SH-SY5Y (cell line): Measurements from ENCODE around the gene SERINC1.

Experiments
- GATA2 ChIP-seq: IDR thresholded peaks from 2 replicates; pipeline ENCODE4 v1.6.1; 2011; ENCODE audit warnings: mild to moderate bottlenecking, low read depth, low read length
- GATA3 ChIP-seq: IDR thresholded peaks from 2 replicates; pipeline ENCODE4 v1.6.1; 2011; ENCODE audit warnings: low read depth, mild to moderate bottlenecking, low read length, moderate library complexity

GRCh38 chr6:122461885-122462284, 9.7 kb downstream of the SERINC1 start:
- TF ChIP-seq GATA2 (no peak), GATA3 (no peak)
